Nephron (organoid): ENCODE data around the gene ATP1A2.

Source experiments
- H3K27ac Mint-ChIP-seq, 3 experiments: 2 replicates each; pipeline ENCODE4 v1.8.0; 2020; ENCODE audit warnings: mixed read lengths in 3 of 3, mild to moderate bottlenecking in 2 of 3, moderate library complexity in 1 of 3
- H3K27me3 Mint-ChIP-seq: 2 replicates; pipeline ENCODE4 v1.8.0; 2021; ENCODE audit warnings: low read depth, mild to moderate bottlenecking, moderate library complexity, mixed read lengths
- H3K36me3 Mint-ChIP-seq: 2 replicates; pipeline ENCODE4 v1.8.0; 2020; ENCODE audit warnings: low read depth, mixed read lengths
- H3K4me1 Mint-ChIP-seq: 2 replicates; pipeline ENCODE4 v1.8.0; 2020; ENCODE audit warnings: mixed read lengths
- H3K4me3 Mint-ChIP-seq, 3 experiments: 2 replicates each; pipeline ENCODE4 v1.8.0; 2020; ENCODE audit warnings: mild to moderate bottlenecking in 3 of 3, mixed read lengths in 3 of 3, moderate library complexity in 2 of 3
- H3K9me3 Mint-ChIP-seq: 2 replicates; pipeline ENCODE4 v1.8.0; 2020; ENCODE audit warnings: mixed read lengths
- TF ChIP-seq, protein P1 (sequence below), 3 experiments: fragments of 200-600 bp; sonication (generic); IDR thresholded peaks; one replicate each; pipeline ENCODE4 v1.5.0; 2021; ENCODE audit warnings: antibody characterized with exemption in 3 of 3; ENCODE audit not compliant: unreplicated experiment in 3 of 3

The ATP1A2 gene

DNA sequence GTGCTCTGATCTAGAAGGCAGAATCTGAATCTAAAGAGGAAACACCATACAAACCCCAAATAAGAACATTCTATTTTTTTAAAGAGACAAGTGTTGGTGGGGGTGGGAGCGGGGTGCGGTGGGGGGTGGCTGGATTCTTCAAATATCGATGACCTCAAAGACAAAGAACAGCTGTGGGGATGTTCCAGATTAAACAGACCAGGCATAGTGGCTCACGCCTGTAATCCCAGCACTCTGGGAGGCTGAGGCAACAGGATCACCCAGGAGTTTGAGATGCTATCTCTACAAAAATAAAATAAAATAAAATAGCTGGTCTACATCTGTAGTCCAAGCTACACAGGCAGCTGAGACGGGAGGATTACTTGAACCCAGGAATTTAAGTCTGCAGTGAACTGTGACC lies 40.8 kb downstream of the ATP1A2 start:
- H3K9me3 Mint-ChIP-seq, result no peaks in the 10 kb centered on the region
- H3K27ac Mint-ChIP-seq, result no peak overlapping the region
- TF ChIP-seq, protein P1, sequence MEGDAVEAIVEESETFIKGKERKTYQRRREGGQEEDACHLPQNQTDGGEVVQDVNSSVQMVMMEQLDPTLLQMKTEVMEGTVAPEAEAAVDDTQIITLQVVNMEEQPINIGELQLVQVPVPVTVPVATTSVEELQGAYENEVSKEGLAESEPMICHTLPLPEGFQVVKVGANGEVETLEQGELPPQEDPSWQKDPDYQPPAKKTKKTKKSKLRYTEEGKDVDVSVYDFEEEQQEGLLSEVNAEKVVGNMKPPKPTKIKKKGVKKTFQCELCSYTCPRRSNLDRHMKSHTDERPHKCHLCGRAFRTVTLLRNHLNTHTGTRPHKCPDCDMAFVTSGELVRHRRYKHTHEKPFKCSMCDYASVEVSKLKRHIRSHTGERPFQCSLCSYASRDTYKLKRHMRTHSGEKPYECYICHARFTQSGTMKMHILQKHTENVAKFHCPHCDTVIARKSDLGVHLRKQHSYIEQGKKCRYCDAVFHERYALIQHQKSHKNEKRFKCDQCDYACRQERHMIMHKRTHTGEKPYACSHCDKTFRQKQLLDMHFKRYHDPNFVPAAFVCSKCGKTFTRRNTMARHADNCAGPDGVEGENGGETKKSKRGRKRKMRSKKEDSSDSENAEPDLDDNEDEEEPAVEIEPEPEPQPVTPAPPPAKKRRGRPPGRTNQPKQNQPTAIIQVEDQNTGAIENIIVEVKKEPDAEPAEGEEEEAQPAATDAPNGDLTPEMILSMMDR (IDR thresholded peaks at IDR 0.05; ENCODE audit: unreplicated experiment in 3 of 3), result no peak
- H3K4me1 Mint-ChIP-seq, result peaks cover 20% of the 10 kb centered on the region
- H3K4me3 Mint-ChIP-seq, result no peak overlapping the region
- no peaks in the 10 kb centered on the region for H3K36me3 Mint-ChIP-seq
- peaks cover 3% of the 10 kb centered on the region for H3K27me3 Mint-ChIP-seq

- Mint-ChIP-seq H3K27ac (no peak overlapping the region), H3K4me3 (no peak overlapping the region), H3K27me3 (peaks cover 3% of the 10 kb centered on the region), H3K36me3 (no peaks in the 10 kb centered on the region), H3K9me3 (no peaks in the 10 kb centered on the region), H3K4me1 (peaks cover 20% of the 10 kb centered on the region)
- TF ChIP-seq, protein P1 (IDR thresholded peaks at IDR 0.05; ENCODE audit: unreplicated experiment in 3 of 3), result no peak
Measured at GRCh38 chr1:160157174-160157573, 41.6 kb downstream of the ATP1A2 start.

- Mint-ChIP-seq H3K4me1 (peaks cover 20% of the 10 kb centered on the region), H3K27me3 (peaks cover 3% of the 10 kb centered on the region), H3K4me3 (no peak overlapping the region), H3K36me3 (no peaks in the 10 kb centered on the region), H3K9me3 (no peaks in the 10 kb centered on the region), H3K27ac (no peak overlapping the region)
- TF ChIP-seq, protein P1 (IDR thresholded peaks at IDR 0.05; ENCODE audit: unreplicated experiment in 3 of 3), result no peak
Measured at GRCh38 chr1:160158031-160158430, 42.5 kb downstream of the ATP1A2 start.

GRCh38 chr1:160158534-160158933 lies 43.0 kb downstream of the ATP1A2 start:
- H3K36me3 Mint-ChIP-seq, result no peaks in the 10 kb centered on the region
- H3K27me3 Mint-ChIP-seq, result peaks cover 5% of the 10 kb centered on the region
- TF ChIP-seq, protein P1 (IDR thresholded peaks at IDR 0.05; ENCODE audit: unreplicated experiment in 3 of 3), result no peak
- H3K4me3 Mint-ChIP-seq, result no peak overlapping the region
- H3K9me3 Mint-ChIP-seq, result no peaks in the 10 kb centered on the region
- peaks cover 20% of the 10 kb centered on the region for H3K4me1 Mint-ChIP-seq
- H3K27ac Mint-ChIP-seq, result no peak overlapping the region

GRCh38 chr1:160159846-160160245 lies 44.3 kb downstream of the ATP1A2 start:
- H3K27ac Mint-ChIP-seq, result no peak overlapping the region
- H3K9me3 Mint-ChIP-seq, result no peaks in the 10 kb centered on the region
- peaks cover 7% of the 10 kb centered on the region for H3K27me3 Mint-ChIP-seq
- H3K4me3 Mint-ChIP-seq, result no peak overlapping the region
- TF ChIP-seq, protein P1 (IDR thresholded peaks at IDR 0.05; ENCODE audit: unreplicated experiment in 3 of 3), result no peak
- no peaks in the 10 kb centered on the region for H3K36me3 Mint-ChIP-seq
- H3K4me1 Mint-ChIP-seq, result peaks cover 20% of the 10 kb centered on the region

DNA sequence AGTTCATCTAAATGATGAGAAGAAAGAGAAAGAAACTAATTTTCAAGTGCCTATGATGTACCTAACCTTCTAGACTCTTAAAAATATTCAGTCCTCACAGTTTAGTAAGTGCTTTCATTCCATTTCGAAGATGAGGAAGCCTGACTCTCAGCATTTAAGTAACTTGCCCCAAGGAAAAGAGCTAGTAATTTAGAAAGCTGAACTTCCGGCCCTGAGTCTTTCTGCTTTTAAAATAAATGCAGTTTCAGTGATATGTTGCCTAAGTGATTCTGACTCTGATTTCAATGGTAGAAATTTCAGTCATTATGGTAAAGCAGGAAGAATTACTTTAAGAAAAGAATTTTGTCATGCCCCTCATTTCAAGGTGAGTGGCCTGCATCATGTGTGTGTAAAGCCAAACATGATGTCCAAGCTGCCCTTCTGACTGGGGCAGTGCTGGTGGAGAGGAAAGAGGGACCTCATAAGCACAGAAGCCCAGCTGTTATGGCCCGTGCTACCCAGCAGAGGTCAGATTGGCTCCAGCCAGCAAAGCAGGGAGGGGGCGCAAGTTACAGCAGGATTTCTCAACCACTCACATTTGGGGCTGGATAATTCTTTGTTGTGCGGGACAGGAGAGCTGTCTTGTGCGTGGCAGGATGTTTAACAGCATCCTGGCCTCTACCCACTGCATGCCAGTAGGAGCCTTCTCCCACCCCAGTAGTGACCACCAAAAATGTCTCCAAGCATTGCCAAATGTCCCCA lies 46.6 kb downstream of the ATP1A2 start:
- Mint-ChIP-seq H3K9me3 (no peaks in the 10 kb centered on the region), H3K4me3 (no peak overlapping the region), H3K4me1 (peaks cover 22% of the 10 kb centered on the region), H3K36me3 (no peaks in the 10 kb centered on the region), H3K27me3 (peaks cover 11% of the 10 kb centered on the region), H3K27ac (no peak overlapping the region)
- TF ChIP-seq, protein P1 (IDR thresholded peaks at IDR 0.05; ENCODE audit: unreplicated experiment in 3 of 3), result peak in 2 of 3 experiments; percentile 34 to 38
